ENCODE results near the gene TMEM163. TPM values are rescaled to one million over a fixed set of nuclear protein-coding genes. Genes with fewer than 3 reads are reported as not detected.
"Not testable (repeated sequence)": the region's sequence is repeated elsewhere in the genome, so short reads cannot be mapped to it uniquely, and the experiment has no call there.

TMEM163 gene
- total and polyA plus RNA-seq, 2 of the 13 experiments (the other 11 are each of a cell fraction or from before 2014, with no cell fraction given): 0.05 TPM; not detected in 1

DNA sequence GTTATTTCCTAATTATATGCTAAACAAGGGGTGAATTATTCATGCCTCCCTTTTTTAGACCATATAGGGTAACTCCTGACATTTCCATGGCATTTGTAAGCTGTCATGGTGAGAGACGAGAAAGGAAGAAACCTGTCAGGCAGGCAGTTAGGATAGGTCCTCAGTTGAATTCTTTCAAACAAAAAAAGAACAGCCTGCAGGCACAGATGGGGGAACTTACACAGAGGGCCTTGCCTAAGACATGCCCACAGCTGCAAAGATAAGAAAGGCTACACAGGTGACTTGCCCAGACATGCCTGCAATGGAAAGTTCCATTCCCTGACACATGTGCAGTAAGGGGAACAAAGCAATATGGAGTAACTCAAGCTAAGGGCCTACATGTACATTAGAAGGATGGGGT is 128.1 kb downstream of the TMEM163 start:
- Histone ChIP-seq H3K9ac (ENCODE audit: insufficient read depth, low read depth, low read length) (no peak overlapping the region), H3K27me3 (ENCODE audit: control insufficient read depth in 1 of 2, insufficient read depth in 2 of 2, low read length in 2 of 2) (peaks cover 0 to 13% of the 10 kb centered on the region in 2 experiments; a peak in 2 of 5 replicates), H3K4me1 (ENCODE audit: insufficient read depth, low read length) (peaks cover 25% of the 10 kb centered on the region), H3K4me2 (ENCODE audit: low read depth, low read length) (no peak overlapping the region), H2AFZ (ENCODE audit: low read length) (no peak overlapping the region), H4K20me1 (ENCODE audit: insufficient read depth, low read length) (no peaks in the 10 kb centered on the region), H3K36me3 (replicated peaks in 1 of 2; ENCODE audit: control insufficient read depth in 1 of 2, insufficient read depth in 2 of 2, low read length in 2 of 2) (no peaks in the 10 kb centered on the region), H3K4me3 (replicated peaks in 1 of 3; ENCODE audit: insufficient read depth in 1 of 3, low read depth in 2 of 3, low read length in 3 of 3) (no peak overlapping the region), H3K9me3 (ENCODE audit: low read length) (peaks cover 23% of the 10 kb centered on the region), H3K27ac (ENCODE audit: extremely low read length, insufficient read depth, low read length) (no peak overlapping the region), H3K79me2 (ENCODE audit: insufficient read depth, low read length) (no peaks in the 10 kb centered on the region)
- DNase-seq (ENCODE audit: low spot score) (no peak), FAIRE-seq (no peak), ATAC-seq (no peak)
- no peak for TF ChIP-seq ZNF3 (CRISPR knock-in tag; IDR thresholded peaks at IDR 0.05)
- TF ChIP-seq, protein P1, sequence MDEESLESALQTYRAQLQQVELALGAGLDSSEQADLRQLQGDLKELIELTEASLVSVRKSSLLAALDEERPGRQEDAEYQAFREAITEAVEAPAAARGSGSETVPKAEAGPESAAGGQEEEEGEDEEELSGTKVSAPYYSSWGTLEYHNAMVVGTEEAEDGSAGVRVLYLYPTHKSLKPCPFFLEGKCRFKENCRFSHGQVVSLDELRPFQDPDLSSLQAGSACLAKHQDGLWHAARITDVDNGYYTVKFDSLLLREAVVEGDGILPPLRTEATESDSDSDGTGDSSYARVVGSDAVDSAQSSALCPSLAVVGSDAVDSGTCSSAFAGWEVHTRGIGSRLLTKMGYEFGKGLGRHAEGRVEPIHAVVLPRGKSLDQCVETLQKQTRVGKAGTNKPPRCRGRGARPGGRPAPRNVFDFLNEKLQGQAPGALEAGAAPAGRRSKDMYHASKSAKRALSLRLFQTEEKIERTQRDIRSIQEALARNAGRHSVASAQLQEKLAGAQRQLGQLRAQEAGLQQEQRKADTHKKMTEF (CRISPR knock-in tag; IDR thresholded peaks at IDR 0.05): no peak
- TF ChIP-seq MEIS2 (CRISPR knock-in tag; IDR thresholded peaks at IDR 0.05): no peak
- TF ChIP-seq, protein P2, sequence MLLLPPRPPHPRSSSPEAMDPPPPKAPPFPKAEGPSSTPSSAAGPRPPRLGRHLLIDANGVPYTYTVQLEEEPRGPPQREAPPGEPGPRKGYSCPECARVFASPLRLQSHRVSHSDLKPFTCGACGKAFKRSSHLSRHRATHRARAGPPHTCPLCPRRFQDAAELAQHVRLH (CRISPR knock-in tag; IDR thresholded peaks at IDR 0.05; ENCODE audit: borderline replicate concordance, low read depth): no peak
- peak; percentile 88; the same call in 1 of the 2 replicates for TF ChIP-seq TP53 (CRISPR knock-in tag; conservative IDR thresholded peaks at IDR 0.05)
- peak; percentile 99 for TF ChIP-seq ZNF780A (CRISPR knock-in tag; IDR thresholded peaks at IDR 0.05)
- no peak for TF ChIP-seq HDAC6 (IDR thresholded peaks at IDR 0.05; ENCODE audit: low read depth, low read length)
- TF ChIP-seq ZFP36 (IDR thresholded peaks at IDR 0.05; ENCODE audit: borderline replicate concordance, low read depth, low read length, partially characterized antibody): peak; percentile 94
- in situ Hi-C loops (cut with HindIII; ENCODE audit: extremely low pct_ligation_motif_present, low pct_unique_long_range_greater_than_20kb) (no loop called here), intact Hi-C loops (cut with micrococcal nuclease; ENCODE audit: unreplicated experiment) (no loop called here)
- 29% methylated on average over 1 of the region's 1 CpG for WGBS (ENCODE audit: low lambda C conversion rate)
- CTCF ChIA-PET (ENCODE audit: low intra/inter-chr PET ratio, low total read pairs): no interaction called here
- POLR2A ChIA-PET: no interaction called here
- BruUV-seq (replicated peaks): no TSS peak

DNA sequence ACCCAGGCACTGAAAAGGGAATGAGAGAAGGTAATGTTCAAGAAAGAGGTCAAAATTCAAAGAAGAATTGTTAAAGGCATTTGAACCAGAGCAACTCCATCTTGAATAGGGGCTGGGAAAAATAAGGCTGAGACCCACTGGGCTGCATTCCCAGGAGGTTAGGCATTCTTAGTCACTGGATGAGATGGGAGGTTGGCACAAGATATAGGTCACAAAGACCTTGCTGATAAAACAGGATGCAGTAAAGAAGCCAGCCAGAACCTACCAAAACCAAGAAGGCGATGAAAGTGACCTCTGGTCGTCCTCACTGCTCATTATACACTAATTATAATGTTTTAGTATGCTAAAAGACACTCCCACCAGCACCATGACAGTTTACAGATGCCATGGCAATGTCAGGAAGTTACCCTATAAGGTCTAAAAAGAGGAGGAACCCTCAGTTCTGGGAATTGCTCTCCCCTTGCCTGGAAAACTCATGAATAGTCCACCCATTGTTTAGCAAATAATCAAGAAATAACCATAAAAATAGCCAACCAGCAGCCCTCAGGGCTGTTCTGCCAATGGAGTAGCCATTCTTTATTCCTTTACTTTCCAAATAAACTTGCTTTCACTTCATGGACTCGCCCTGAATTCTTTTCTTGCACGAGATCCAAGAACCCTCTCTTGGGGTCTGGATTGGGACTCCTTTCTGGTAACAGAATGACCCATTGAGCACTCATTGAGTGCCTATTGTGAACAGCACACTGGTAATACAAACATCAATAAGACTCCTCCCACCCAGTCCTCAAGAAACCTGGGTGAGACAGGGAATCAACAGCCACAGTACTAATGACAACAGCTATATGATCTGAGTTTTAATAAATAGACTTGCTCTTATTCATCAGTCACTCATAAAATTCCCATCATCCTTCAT is 129.4 kb downstream of the TMEM163 start:
- H3K27ac ChIP-seq (ENCODE audit: extremely low read length, insufficient read depth, low read length); intact Hi-C loops (cut with micrococcal nuclease; ENCODE audit: unreplicated experiment); H3K4me3 ChIP-seq (replicated peaks in 1 of 3; ENCODE audit: insufficient read depth in 1 of 3, low read depth in 2 of 3, low read length in 3 of 3); DNase-seq (ENCODE audit: low spot score); in situ Hi-C loops (cut with HindIII; ENCODE audit: extremely low pct_ligation_motif_present, low pct_unique_long_range_greater_than_20kb); ATAC-seq; H3K36me3 ChIP-seq (replicated peaks in 1 of 2; ENCODE audit: control insufficient read depth in 1 of 2, insufficient read depth in 2 of 2, low read length in 2 of 2); H2AFZ ChIP-seq (ENCODE audit: low read length); BruUV-seq (replicated peaks); POLR2A ChIA-PET; H4K20me1 ChIP-seq (ENCODE audit: insufficient read depth, low read length); CTCF ChIA-PET (ENCODE audit: low intra/inter-chr PET ratio, low total read pairs); H3K9ac ChIP-seq (ENCODE audit: insufficient read depth, low read depth, low read length); FAIRE-seq; H3K79me2 ChIP-seq (ENCODE audit: insufficient read depth, low read length): not testable (repeated sequence)
- Histone ChIP-seq H3K4me1 (ENCODE audit: insufficient read depth, low read length) (peaks cover 25% of the 10 kb centered on the region), H3K4me2 (ENCODE audit: low read depth, low read length) (peak overlapping the region; percentile 29; the same call in 1 of the 2 replicates), H3K27me3 (ENCODE audit: control insufficient read depth in 1 of 2, insufficient read depth in 2 of 2, low read length in 2 of 2) (peaks cover 0 to 13% of the 10 kb centered on the region in 2 experiments; a peak in 2 of 5 replicates), H3K9me3 (ENCODE audit: low read length) (peaks cover 23% of the 10 kb centered on the region)
- 2% methylated on average over 4 of the region's 4 CpGs for WGBS (ENCODE audit: low lambda C conversion rate)

Data from HepG2 (cell line).